ENCODE measurements around the gene PTPRN2.

PTPRN2 gene

GRCh38 chr7:157555944-157556641 lies 1031.5 kb downstream of the PTPRN2 start:
- DNase-seq (ENCODE audit: extremely low spot score), result no peak
- POLR2A ChIA-PET, result no interaction called here

GRCh38 chr7:157555313-157555712 lies 1032.3 kb downstream of the PTPRN2 start:
- DNase-seq (ENCODE audit: extremely low spot score), result no peak
- CTCF ChIA-PET, result interaction anchor here (0.9 kb wide), 1 partner anchor 18 kb away, joined by 3 read pairs; no protein-coding TSS in a partner anchor
- POLR2A ChIA-PET, result no interaction called here
- TF ChIP-seq SP1 (IDR thresholded peaks at IDR 0.05), result no peak
- no peak for TF ChIP-seq ZNF384 (IDR thresholded peaks at IDR 0.05)
- no peak for TF ChIP-seq SUZ12 (IDR thresholded peaks at IDR 0.05)
- no peak for TF ChIP-seq CTBP1 (IDR thresholded peaks at IDR 0.05; ENCODE audit: borderline replicate concordance)
- TF ChIP-seq ARNT (IDR thresholded peaks at IDR 0.05), result no peak
- TF ChIP-seq HDGF (IDR thresholded peaks at IDR 0.05; ENCODE audit: borderline replicate concordance), result no peak
- no peak for TF ChIP-seq FOXM1 (IDR thresholded peaks at IDR 0.05; ENCODE audit: borderline replicate concordance)
- no peak for TF ChIP-seq FOXK2 (IDR thresholded peaks at IDR 0.05)
- no peak for TF ChIP-seq PKNOX1 (IDR thresholded peaks at IDR 0.05)
- no peak for TF ChIP-seq TARDBP (IDR thresholded peaks at IDR 0.05)

More at GRCh38 chr7:157555944-157556641, 1031.5 kb downstream of the PTPRN2 start:
- CTCF ChIA-PET, result interaction anchor here (0.9 kb wide), 1 partner anchor 17 kb away, joined by 3 read pairs; no protein-coding TSS in a partner anchor
- TF ChIP-seq FOXM1 (IDR thresholded peaks at IDR 0.05; ENCODE audit: borderline replicate concordance), result no peak
- no peak for TF ChIP-seq CTBP1 (IDR thresholded peaks at IDR 0.05; ENCODE audit: borderline replicate concordance)
- TF ChIP-seq LEF1 (IDR thresholded peaks at IDR 0.05; ENCODE audit: borderline replicate concordance), result no peak
- no peak for TF ChIP-seq TARDBP (IDR thresholded peaks at IDR 0.05)
- TF ChIP-seq ARNT (IDR thresholded peaks at IDR 0.05), result no peak
- no peak for TF ChIP-seq PKNOX1 (IDR thresholded peaks at IDR 0.05)
- no peak for TF ChIP-seq BHLHE40 (IDR thresholded peaks at IDR 0.05; ENCODE audit: borderline replicate concordance)
- TF ChIP-seq ELF4 (IDR thresholded peaks at IDR 0.05), result no peak
- no peak for TF ChIP-seq NFRKB (IDR thresholded peaks at IDR 0.05)
- no peak for TF ChIP-seq L3MBTL2 (conservative IDR thresholded peaks at IDR 0.05)
- TF ChIP-seq ZNF384 (IDR thresholded peaks at IDR 0.05), result no peak

- TF ChIP-seq SUZ12 (IDR thresholded peaks at IDR 0.05) (no peak), FOXM1 (IDR thresholded peaks at IDR 0.05; ENCODE audit: borderline replicate concordance) (no peak), ZNF384 (IDR thresholded peaks at IDR 0.05) (no peak), L3MBTL2 (conservative IDR thresholded peaks at IDR 0.05) (no peak), ELF4 (IDR thresholded peaks at IDR 0.05) (no peak), LEF1 (IDR thresholded peaks at IDR 0.05; ENCODE audit: borderline replicate concordance) (no peak), TARDBP (IDR thresholded peaks at IDR 0.05) (no peak), NFRKB (IDR thresholded peaks at IDR 0.05) (no peak), ARNT (IDR thresholded peaks at IDR 0.05) (no peak), HDGF (IDR thresholded peaks at IDR 0.05; ENCODE audit: borderline replicate concordance) (no peak)
- ChIA-PET CTCF (interaction anchor here (0.9 kb wide), 1 partner anchor 19 kb away, joined by 3 read pairs; no protein-coding TSS in a partner anchor), POLR2A (no interaction called here)
- DNase-seq (ENCODE audit: extremely low spot score), result no peak
Observed at GRCh38 chr7:157554393-157555238, 1033.0 kb downstream of the PTPRN2 start.

GRCh38 chr7:157553256-157553655 lies 1034.4 kb downstream of the PTPRN2 start:
- POLR2A ChIA-PET, result no interaction called here
- no peak for DNase-seq (ENCODE audit: extremely low spot score)
- TF ChIP-seq LEF1 (IDR thresholded peaks at IDR 0.05; ENCODE audit: borderline replicate concordance) (no peak), ARNT (IDR thresholded peaks at IDR 0.05) (no peak), L3MBTL2 (conservative IDR thresholded peaks at IDR 0.05) (no peak), SP1 (IDR thresholded peaks at IDR 0.05) (no peak), FOXK2 (IDR thresholded peaks at IDR 0.05) (no peak), PKNOX1 (IDR thresholded peaks at IDR 0.05) (no peak)
- CTCF ChIA-PET, result no interaction called here

GRCh38 chr7:157552295-157552993 lies 1035.2 kb downstream of the PTPRN2 start:
- DNase-seq (ENCODE audit: extremely low spot score), result no peak
- TF ChIP-seq PKNOX1 (IDR thresholded peaks at IDR 0.05), result no peak
- no peak for TF ChIP-seq ELF4 (IDR thresholded peaks at IDR 0.05)
- TF ChIP-seq HDGF (IDR thresholded peaks at IDR 0.05; ENCODE audit: borderline replicate concordance), result no peak
- TF ChIP-seq ARNT (IDR thresholded peaks at IDR 0.05), result no peak
- TF ChIP-seq BHLHE40 (IDR thresholded peaks at IDR 0.05; ENCODE audit: borderline replicate concordance), result no peak
- TF ChIP-seq LEF1 (IDR thresholded peaks at IDR 0.05; ENCODE audit: borderline replicate concordance), result no peak
- no peak for TF ChIP-seq L3MBTL2 (conservative IDR thresholded peaks at IDR 0.05)
- TF ChIP-seq FOXM1 (IDR thresholded peaks at IDR 0.05; ENCODE audit: borderline replicate concordance), result no peak
- no peak for TF ChIP-seq TARDBP (IDR thresholded peaks at IDR 0.05)
- TF ChIP-seq ZNF384 (IDR thresholded peaks at IDR 0.05), result no peak
- TF ChIP-seq CTBP1 (IDR thresholded peaks at IDR 0.05; ENCODE audit: borderline replicate concordance), result no peak
- TF ChIP-seq FOXA1 (IDR thresholded peaks at IDR 0.05), result no peak
- no peak for TF ChIP-seq SUZ12 (IDR thresholded peaks at IDR 0.05)
- TF ChIP-seq SP1 (IDR thresholded peaks at IDR 0.05), result no peak
- TF ChIP-seq FOXK2 (IDR thresholded peaks at IDR 0.05), result no peak
- no peak for TF ChIP-seq NFRKB (IDR thresholded peaks at IDR 0.05)
- ChIA-PET CTCF (no interaction called here), POLR2A (no interaction called here)
